Mucosa of rectum (tissue), 2 donors: Measurements from ENCODE around the gene PRM3.
"Not testable (repeated sequence)": the region's sequence is repeated elsewhere in the genome, so short reads cannot be mapped to it uniquely, and the experiment has no call there.

Experiments
- H3K27ac ChIP-seq, 2 donors: one replicate each; pipeline ENCODE4 v1.7.0; 2013; ENCODE audit warnings: inconsistent platforms in 2 of 2, low read depth in 2 of 2, low read length in 2 of 2
- H3K27me3 ChIP-seq, 2 donors: one replicate each; pipeline ENCODE4 v1.7.0; 2013; ENCODE audit warnings: low read length in 2 of 2; ENCODE audit not compliant: control insufficient read depth in 2 of 2, insufficient read depth in 2 of 2
- H3K36me3 ChIP-seq, 2 donors: one replicate each; pipeline ENCODE4 v1.7.0; 2013; ENCODE audit warnings: low read length in 2 of 2; ENCODE audit not compliant: control insufficient read depth in 2 of 2, insufficient read depth in 2 of 2
- H3K4me1 ChIP-seq, 2 donors: one replicate each; pipeline ENCODE4 v1.7.0; 2013; ENCODE audit warnings: low read length in 2 of 2, mild to moderate bottlenecking in 1 of 2; ENCODE audit not compliant: control insufficient read depth in 2 of 2, insufficient read depth in 2 of 2
- H3K4me3 ChIP-seq, 2 donors: one replicate each; pipeline ENCODE4 v1.7.0; 2013; ENCODE audit warnings: low read length in 2 of 2
- H3K9ac ChIP-seq, 2 donors: one replicate each; pipeline ENCODE4 v1.7.0; 2013; ENCODE audit warnings: low read length in 2 of 2, low read depth in 1 of 2, mild to moderate bottlenecking in 1 of 2
- H3K9me3 ChIP-seq, 2 donors: one replicate each; pipeline ENCODE4 v1.7.0; 2013; ENCODE audit warnings: low read length in 2 of 2; ENCODE audit not compliant: control insufficient read depth in 2 of 2
- donor health status: healthy.
- donor health status: Normal muscosa, but diverticular disease.

Gene PRM3

DNA sequence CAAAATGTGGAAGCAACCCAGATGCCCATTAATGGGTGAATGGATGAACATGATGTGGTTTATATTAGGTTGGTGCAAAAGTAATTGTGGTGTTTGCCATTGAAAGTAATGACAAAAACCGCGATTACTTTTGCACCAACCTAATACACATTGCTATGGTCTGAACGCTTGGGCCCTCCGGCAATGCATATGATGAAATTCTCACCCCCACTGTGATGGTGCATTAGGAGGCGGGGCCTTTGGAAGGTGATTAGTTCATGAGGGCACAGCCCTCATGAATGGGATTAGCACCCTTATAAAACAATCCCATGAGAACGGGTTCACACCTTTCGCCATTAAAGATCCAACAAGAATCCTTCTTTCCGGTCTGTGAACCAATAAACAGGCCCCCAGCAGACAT lies 33.0 kb upstream of the PRM3 start:
- H3K36me3 ChIP-seq, result no peaks in the 10 kb centered on the region
- peaks cover 5 to 7% of the 10 kb centered on the region in 2 donors for H3K4me1 ChIP-seq
- H3K9me3 ChIP-seq, result no peaks in the 10 kb centered on the region
- no peak overlapping the region for H3K9ac ChIP-seq
- no peak overlapping the region for H3K4me3 ChIP-seq
- H3K27ac ChIP-seq, result no peak overlapping the region
- no peaks in the 10 kb centered on the region for H3K27me3 ChIP-seq

DNA sequence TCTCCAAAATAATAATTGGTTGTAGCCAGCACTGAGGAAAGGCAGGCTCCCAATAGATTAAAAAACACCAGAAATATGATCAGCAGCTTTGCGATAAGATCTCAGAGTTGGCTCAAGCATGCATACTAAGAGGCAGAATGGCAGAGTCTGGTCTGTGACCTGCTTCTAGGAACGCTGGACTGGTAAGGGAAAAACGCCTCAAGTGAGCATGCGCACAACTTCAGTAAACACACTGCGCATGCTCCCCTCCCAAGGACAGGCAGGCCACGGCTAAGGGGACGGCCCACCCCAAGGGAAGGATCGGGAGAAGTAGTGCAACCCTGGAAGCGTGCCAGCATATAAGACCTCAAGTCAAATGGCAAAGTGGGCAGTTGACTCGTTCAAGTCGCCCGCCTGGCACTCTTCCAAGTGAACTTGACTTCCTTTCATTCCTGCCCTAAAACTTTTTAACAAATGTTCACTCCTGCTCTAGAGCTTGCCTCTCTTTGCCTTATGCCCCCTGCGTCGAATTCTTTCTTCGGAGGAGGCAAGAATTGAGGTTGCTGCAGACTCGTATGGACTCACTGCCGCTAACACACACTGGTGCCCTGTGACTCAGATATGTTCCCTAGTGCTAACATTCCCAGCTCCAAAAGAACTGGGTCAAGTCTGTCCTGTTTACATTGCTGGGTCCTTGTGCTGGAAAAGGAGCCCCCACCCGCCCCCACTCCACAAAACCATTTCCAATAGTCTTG lies 30.1 kb upstream of the PRM3 start:
- Histone ChIP-seq H3K27me3 (no peaks in the 10 kb centered on the region), H3K36me3 (no peaks in the 10 kb centered on the region), H3K4me3 (no peak overlapping the region), H3K4me1 (peaks cover 0 to 7% of the 10 kb centered on the region in 2 donors), H3K27ac (no peak overlapping the region), H3K9ac (no peak overlapping the region), H3K9me3 (no peaks in the 10 kb centered on the region)

DNA sequence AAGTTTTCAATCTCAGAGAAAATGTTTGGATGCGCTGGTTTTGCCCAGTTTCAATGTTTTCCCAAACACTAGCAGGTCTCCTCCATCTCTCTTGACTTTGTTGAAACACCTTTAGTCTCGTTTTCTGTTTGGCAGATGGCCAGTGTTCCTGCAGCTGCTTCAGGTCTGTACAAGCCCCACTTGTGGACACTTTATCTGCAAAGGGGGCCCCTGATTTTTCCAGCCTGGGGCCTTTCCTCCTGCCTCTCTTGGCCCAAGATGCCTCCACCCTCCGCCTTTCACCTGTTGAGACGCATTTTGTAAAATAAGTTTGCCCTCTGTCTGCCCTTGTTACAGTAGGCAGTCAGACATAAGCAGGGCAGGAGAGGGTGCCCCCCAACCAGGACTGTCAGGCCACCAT lies 29.5 kb upstream of the PRM3 start:
- Histone ChIP-seq H3K9me3 (no peaks in the 10 kb centered on the region), H3K4me1 (peaks cover 0 to 4% of the 10 kb centered on the region in 2 donors)

DNA sequence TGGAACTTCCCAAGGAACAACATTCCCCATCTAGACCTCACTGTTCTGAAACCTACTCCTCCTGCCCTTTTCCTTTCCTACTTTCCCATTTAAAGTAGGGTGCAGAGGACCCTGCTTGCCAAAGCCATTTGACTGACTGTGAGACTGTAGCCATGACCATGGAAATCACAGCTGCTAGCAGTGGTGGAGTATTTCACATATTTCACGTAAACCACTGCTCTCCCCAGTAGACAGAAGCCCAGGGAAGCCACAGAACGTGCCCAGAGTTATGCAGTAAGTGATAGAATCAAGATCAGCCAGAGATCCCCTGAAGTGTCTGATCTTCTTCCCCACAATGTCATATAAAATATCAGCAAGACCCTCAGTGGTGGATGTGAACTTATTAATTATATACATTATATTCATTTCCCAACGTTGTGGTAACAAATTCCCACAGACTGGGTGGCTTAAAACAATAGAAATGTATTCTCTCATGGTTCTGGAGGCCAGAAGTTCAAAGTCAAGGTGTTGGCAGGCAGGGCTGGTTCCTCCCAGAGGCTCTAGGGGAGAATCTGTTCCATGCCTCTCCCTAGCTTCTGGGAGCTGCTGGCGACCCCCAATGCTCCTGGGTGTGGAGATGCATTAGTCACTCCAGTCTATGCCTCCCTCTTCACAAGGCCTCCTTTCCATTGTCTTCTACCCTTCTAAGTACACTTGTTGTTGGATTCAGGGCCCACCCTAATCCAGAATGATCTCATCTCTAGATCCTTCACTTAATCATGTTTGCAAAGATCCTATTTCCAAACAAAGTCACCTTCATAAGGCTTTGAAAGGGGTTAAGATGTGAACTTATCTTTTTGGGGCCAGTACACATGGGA lies 28.4 kb upstream of the PRM3 start:
- Histone ChIP-seq H3K27me3 (no peaks in the 10 kb centered on the region), H3K4me3 (no peak overlapping the region), H3K27ac (no peak overlapping the region)

More for the DNA sequence above, 29.5 kb upstream of the PRM3 start:
- Histone ChIP-seq H3K4me3 (no peak overlapping the region), H3K27me3 (no peaks in the 10 kb centered on the region), H3K27ac (no peak overlapping the region), H3K36me3 (no peaks in the 10 kb centered on the region), H3K9ac (no peak overlapping the region)

DNA sequence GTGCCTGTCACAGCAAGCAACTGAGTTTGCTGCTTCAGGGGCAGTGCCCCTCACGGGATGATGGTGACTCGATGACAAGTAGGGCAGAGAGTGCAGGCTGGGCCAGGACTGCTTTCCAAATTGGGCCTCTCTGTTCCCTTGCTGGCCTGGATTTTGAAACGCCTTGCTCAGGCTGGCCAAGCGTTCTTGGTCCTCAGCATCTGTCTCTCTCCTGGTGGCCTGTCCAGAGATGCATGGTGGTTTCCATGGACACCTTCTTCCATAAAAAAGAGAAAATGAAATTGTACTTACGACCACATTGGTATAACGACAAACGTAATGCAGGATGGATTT lies 27.1 kb upstream of the PRM3 start:
- no peaks in the 10 kb centered on the region for H3K36me3 ChIP-seq
- H3K27ac ChIP-seq, result no peak overlapping the region
- peaks cover 12 to 14% of the 10 kb centered on the region in 2 donors for H3K4me1 ChIP-seq
- no peak overlapping the region for H3K4me3 ChIP-seq
- H3K27me3 ChIP-seq, result no peaks in the 10 kb centered on the region
- H3K9ac ChIP-seq, result no peak overlapping the region
- no peaks in the 10 kb centered on the region for H3K9me3 ChIP-seq

More for the DNA sequence above, 28.4 kb upstream of the PRM3 start:
- Histone ChIP-seq H3K9ac (no peak overlapping the region), H3K4me1 (peaks cover 9 to 10% of the 10 kb centered on the region in 2 donors), H3K9me3 (no peaks in the 10 kb centered on the region), H3K36me3 (no peaks in the 10 kb centered on the region)

DNA sequence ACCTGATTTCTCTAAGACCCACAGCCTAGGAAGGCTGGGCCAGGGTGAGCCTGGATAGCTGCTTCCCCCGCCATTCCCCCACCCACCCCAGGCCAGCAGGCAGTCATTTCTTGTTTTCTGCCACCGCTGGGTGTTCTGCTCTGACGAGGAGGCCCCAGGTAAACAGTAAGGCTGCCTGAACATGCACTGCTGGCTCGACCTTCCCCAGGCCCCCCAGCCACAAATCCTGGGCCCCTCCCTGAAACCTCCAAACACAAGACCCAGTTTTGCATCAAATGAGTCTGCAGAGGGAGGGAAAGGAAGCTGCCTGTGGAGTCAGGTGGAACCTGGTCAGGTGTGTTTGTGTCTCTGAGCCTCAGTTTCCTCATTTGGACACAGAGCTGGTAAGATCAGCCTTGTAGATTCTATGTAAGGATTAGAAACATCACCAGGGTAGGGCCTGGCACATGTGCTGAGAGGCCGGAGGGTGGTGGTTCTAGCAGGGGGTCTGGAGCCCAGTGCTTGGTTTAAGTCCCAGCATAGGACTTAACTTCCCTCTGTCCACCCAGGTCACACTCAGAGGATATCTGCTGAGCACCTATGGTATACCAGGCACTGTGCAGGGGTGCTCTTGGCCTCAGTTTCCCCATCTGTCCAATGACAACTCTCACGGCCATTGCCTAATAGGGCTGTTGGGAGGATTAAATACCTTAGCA lies 26.6 kb upstream of the PRM3 start:
- peaks cover 12 to 14% of the 10 kb centered on the region in 2 donors for H3K4me1 ChIP-seq
- H3K36me3 ChIP-seq, result no peaks in the 10 kb centered on the region
- no peaks in the 10 kb centered on the region for H3K9me3 ChIP-seq
- no peak overlapping the region for H3K4me3 ChIP-seq
- H3K27me3 ChIP-seq, result no peaks in the 10 kb centered on the region
- H3K27ac ChIP-seq, result no peak overlapping the region
- no peak overlapping the region for H3K9ac ChIP-seq

DNA sequence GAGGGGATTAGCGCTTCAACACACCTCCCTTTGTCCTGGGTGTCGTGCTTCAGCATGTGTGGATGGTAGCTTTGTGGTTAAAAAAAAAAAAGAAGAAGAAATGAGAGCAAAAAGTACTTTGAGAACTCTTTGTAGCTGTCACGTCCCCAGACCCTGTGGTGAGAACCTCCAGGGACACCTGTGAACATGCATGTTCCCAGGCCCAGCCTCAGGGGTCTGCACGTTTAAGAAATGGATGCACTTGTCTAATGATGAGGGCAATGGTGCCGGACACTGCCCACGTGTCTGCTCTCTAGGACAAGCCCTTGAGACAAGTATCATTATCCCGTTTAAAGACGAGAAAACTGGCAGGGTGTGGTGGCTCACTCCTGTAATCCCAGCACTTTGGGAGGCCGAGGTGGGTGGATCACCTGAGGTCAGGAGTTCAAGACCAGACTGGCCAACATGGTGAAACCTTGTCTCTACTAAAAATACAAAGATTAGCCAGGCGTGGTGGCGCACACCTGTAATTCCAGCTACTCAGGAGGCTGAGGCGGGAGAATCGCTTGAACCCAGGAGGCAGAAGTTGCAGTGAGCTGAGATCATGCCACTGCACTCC lies 25.6 kb upstream of the PRM3 start:
- not testable (repeated sequence) for H3K27ac ChIP-seq, H3K4me3 ChIP-seq

DNA sequence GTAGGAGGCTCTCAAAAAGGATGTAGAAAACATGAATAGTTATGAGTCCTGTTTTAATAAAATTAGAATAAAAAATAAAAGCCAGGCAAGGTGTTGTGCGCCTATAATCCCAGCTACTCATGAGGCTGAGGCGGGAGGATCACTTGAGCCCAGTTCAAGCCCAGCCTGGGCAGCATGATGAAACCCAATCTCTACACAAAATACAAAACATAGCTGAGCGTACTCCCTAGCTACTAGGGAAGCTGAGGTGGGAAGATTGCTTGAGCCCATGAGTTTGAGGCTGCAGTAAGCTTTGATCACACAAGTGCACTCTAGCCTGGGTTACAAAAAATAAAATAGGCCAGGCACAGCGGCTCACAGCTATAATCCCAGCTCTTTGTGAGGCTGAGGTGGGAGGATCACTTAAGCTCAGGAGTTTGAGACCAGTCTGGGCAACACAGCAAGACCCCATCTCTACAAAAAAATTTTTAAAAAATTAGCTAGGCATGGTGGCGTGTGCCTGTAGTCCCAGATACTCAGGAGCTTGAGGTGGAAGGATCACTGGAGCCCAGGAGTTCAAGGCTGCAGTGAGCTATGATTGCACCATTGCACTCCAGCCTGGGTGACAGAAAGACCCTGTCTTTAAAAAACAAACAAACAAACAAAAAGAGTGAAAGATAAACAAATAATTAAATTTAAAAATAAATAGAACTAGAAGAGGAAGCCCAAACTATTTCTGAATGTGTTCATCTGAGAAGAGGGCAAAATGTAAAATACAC lies 24.9 kb upstream of the PRM3 start:
- Histone ChIP-seq H3K4me3 (no peak overlapping the region), H3K4me1 (peaks cover 12 to 14% of the 10 kb centered on the region in 2 donors), H3K9me3 (no peaks in the 10 kb centered on the region), H3K36me3 (no peaks in the 10 kb centered on the region), H3K27me3 (no peaks in the 10 kb centered on the region), H3K27ac (no peak overlapping the region), H3K9ac (no peak overlapping the region)

More for the DNA sequence above, 25.6 kb upstream of the PRM3 start:
- not testable (repeated sequence) for H3K9me3 ChIP-seq, H3K36me3 ChIP-seq, H3K9ac ChIP-seq, H3K27me3 ChIP-seq
- peaks cover 12 to 14% of the 10 kb centered on the region in 2 donors for H3K4me1 ChIP-seq

DNA sequence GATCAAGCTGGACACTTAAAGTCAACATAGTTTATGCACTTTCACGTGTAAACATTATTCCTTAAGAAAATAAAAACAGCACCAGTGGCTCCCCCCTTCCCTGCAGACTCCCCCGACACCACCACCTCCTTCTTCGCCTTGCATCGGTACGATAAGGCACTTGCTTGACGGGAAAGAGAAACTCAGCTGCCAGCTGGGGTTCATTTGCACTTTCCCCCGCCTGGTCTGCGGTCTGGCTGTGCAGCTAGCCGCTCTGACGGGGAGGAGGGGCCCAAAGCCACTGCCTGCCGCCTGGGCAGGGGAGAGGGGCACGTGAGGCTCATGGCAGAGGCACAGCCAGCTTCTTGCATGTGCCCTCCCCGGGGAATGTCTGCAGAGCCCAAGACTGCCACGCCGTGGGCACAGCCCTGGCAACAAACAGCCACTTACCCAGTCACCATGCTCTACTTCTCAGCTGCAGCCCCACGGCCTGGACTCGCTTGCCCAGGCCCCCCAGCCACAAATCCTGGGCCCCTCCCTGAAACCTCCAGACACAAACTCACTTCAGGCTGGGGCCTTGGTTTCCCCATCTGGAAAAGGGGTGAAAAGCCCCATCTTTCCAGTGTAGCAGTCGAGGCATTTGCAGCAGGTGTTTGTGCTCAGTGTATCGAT lies 24.2 kb upstream of the PRM3 start:
- Histone ChIP-seq H3K36me3 (no peaks in the 10 kb centered on the region), H3K27me3 (no peaks in the 10 kb centered on the region), H3K4me3 (peak overlapping the region; percentile 33 to 60), H3K9me3 (no peaks in the 10 kb centered on the region), H3K4me1 (peaks cover 12 to 14% of the 10 kb centered on the region in 2 donors), H3K27ac (peak overlapping the region in 1 of 2 donors; percentile 43), H3K9ac (peak overlapping the region in 1 of 2 donors; percentile 34)
